Prostate gland (tissue), 2 donors: ENCODE data around the gene UBA7. TPM values are rescaled to one million over a fixed set of nuclear protein-coding genes. Genes with fewer than 3 reads are reported as not detected.
"Not testable (repeated sequence)": the region's sequence is repeated elsewhere in the genome, so short reads cannot be mapped to it uniquely, and the experiment has no call there.

Experiments
- DNase-seq: peaks from one replicate; pipeline ENCODE4 v3.0.0-alpha.2; 2019; ENCODE audit warnings: low spot score
- H3K27ac ChIP-seq, 2 donors: fragments of 200-600 bp; sonication (generic); 2 replicates each; pipeline ENCODE4 v1.5.1; 2017 to 2019
- H3K27me3 ChIP-seq: fragments of 200-600 bp; sonication (generic); replicated peaks from 2 replicates; pipeline ENCODE4 v1.5.1; 2019; ENCODE audit not compliant: insufficient read depth
- H3K36me3 ChIP-seq, 2 donors: fragments of 200-600 bp; sonication (generic); 1 replicate in 1 of 2; 2 replicates in 1 of 2; pipeline versions ENCODE4 v1.5.1 to v1.8.1; 2017 to 2019
- H3K4me1 ChIP-seq: fragments of 200-600 bp; sonication (generic); replicated peaks from 2 replicates; pipeline ENCODE4 v1.5.1; 2019
- H3K4me3 ChIP-seq, 2 donors: fragments of 200-600 bp; sonication (generic); 2 replicates each; pipeline ENCODE4 v1.5.1; 2017 to 2019
- H3K9me3 ChIP-seq: fragments of 200-600 bp; sonication (generic); 2 replicates; pipeline ENCODE4 v1.5.1; 2017
- CTCF ChIP-seq, 4 experiments: fragments of 200-600 bp in 2 of 4; fragments of 450-650 bp in 2 of 4; sonication (generic) in 2 of 4; IDR thresholded peaks; 1 replicate in 3 of 4; 2 replicates in 1 of 4; pipeline ENCODE4 v1.5.1; 2016 to 2019; ENCODE audit warnings: antibody characterized with exemption in 4 of 4, mild to moderate bottlenecking in 2 of 4, moderate library complexity in 2 of 4
- POLR2A ChIP-seq: fragments of 450-650 bp; IDR thresholded peaks from one replicate; pipeline ENCODE4 v1.6.1; 2016; ENCODE audit warnings: antibody characterized with exemption, mild to moderate bottlenecking
- POLR2AphosphoS5 ChIP-seq: sonication (generic); formaldehyde crosslinking; IDR thresholded peaks from one replicate; pipeline ENCODE4 v1.6.1; 2017; ENCODE audit warnings: antibody characterized with exemption
- WGBS: methylation state at CpG from one replicate; pipeline ENCODE4 v1.1.5; 2018; 5-methylcytosine and 5-hydroxymethylcytosine counted together
- intact Hi-C: fragments of 100-400 bp; cut with DNase I; formaldehyde crosslinking; loops from one replicate; pipeline ENCODE4 v1.14.2; 2022
- total RNA-seq, 2 donors: library from RNA; depleted of rRNA; stranded (reverse); fragments of >200 nt; gene quantifications; one replicate each; pipeline ENCODE4 v1.1.0, GENCODE V29; 2016

Gene UBA7
- total RNA-seq, 2 donors from 2014 or later, result 50.5 to 96.9 TPM

GRCh38 chr3:49841126-49841696, 27.5 kb upstream of the UBA7 start:
- peak in 1 of 4 experiments; percentile 36 for TF ChIP-seq CTCF (IDR thresholded peaks at IDR 0.05)
- TF ChIP-seq POLR2AphosphoS5, result no peak
- no peak overlapping the region for H3K4me3 ChIP-seq
- no peak overlapping the region for H3K27ac ChIP-seq
- no peaks in the 10 kb centered on the region for H3K36me3 ChIP-seq
- H3K4me1 ChIP-seq, result no peaks in the 10 kb centered on the region
- DNase-seq, result no peak
- H3K27me3 ChIP-seq, result no peaks in the 10 kb centered on the region
- no peaks in the 10 kb centered on the region for H3K9me3 ChIP-seq
- intact Hi-C loops, result loop anchor here (5.0 kb wide), 1 partner anchor 139 kb away; no protein-coding TSS in a partner anchor

- no peak overlapping the region for H3K27ac ChIP-seq
- DNase-seq, result no peak
- no peak for TF ChIP-seq POLR2AphosphoS5
- no peak for TF ChIP-seq POLR2A
- TF ChIP-seq CTCF (IDR thresholded peaks at IDR 0.05), result no peak
- H3K36me3 ChIP-seq, result no peaks in the 10 kb centered on the region
- no peaks in the 10 kb centered on the region for H3K9me3 ChIP-seq
- no peaks in the 10 kb centered on the region for H3K4me1 ChIP-seq
- H3K4me3 ChIP-seq, result no peak overlapping the region
- intact Hi-C loops, result loop anchor here (5.0 kb wide), 1 partner anchor 138 kb away; no protein-coding TSS in a partner anchor
- no peaks in the 10 kb centered on the region for H3K27me3 ChIP-seq
- WGBS, result 70% methylated on average over 2 of the region's 2 CpGs
Measured at GRCh38 chr3:49840388-49840787, 26.6 kb upstream of the UBA7 start.

DNA sequence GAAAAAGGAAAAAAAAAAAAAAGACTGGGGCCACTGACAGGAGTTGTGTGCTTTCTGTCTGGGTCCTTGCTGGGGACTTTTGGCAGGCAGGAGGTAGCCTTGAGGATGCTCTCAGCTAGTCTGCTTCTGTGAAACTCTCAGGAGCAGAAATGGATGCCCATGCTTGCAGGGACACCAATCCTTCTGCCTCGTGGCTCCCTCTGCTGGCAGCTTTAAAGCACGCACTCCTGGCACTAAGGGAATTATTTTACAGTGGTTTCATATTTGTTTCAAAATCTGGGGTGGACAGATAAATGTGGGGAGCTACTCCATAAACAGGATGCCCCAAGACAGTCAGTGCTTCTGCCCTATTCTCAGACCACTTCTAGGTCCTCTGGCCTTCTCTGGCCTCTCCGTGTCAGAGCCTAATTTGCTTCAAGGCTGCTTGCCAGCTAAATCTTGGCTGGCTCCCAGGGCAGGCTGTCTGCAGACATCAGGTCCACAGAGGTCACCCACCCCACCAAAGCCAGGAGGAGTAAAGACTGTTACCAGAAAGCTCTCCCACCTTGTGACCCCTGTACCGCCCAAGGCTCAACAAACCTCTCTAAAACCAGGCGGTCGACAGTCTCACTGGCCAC, 25.5 kb upstream of the UBA7 start:
- no peaks in the 10 kb centered on the region for H3K4me1 ChIP-seq
- no peak overlapping the region for H3K4me3 ChIP-seq
- peak; percentile 72 for DNase-seq
- H3K36me3 ChIP-seq, result no peaks in the 10 kb centered on the region
- whole genome bisulfite sequencing, result 38% methylated on average over 6 of the region's 6 CpGs
- H3K27ac ChIP-seq, result no peak overlapping the region
- no peaks in the 10 kb centered on the region for H3K27me3 ChIP-seq
- H3K9me3 ChIP-seq, result no peaks in the 10 kb centered on the region
- TF ChIP-seq POLR2AphosphoS5 (peak; percentile 78), CTCF (IDR thresholded peaks at IDR 0.05) (peak; percentile 71 to 95 (median 87)), POLR2A (no peak)
- intact Hi-C loops, result loop anchor here (1.0 kb wide), 1 partner anchor 37 kb away; no protein-coding TSS in a partner anchor

DNA sequence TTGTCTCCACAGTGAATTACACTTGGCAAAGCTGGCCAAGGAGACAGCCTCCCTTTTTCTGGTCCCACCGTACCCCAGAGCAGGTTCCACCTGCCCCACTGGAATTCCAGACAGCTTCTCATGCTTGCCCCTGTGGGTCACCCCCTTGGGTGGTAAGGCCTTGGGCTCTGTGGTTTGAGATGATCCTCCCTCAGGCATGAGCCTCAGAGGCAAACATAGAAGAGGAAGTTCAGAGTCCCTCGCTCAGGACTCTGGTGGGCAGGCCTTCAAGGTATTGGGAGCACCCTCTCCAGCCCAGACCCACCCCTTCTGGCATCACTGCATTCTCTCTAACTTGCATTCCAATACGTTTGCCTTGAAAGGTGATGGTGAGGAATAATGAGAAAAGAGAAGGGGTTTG, 17.6 kb upstream of the UBA7 start:
- intact Hi-C loops, result no loop called here
- no peak for DNase-seq
- no peaks in the 10 kb centered on the region for H3K9me3 ChIP-seq
- no peak overlapping the region for H3K4me3 ChIP-seq
- no peaks in the 10 kb centered on the region for H3K27me3 ChIP-seq
- no peaks in the 10 kb centered on the region for H3K36me3 ChIP-seq
- H3K4me1 ChIP-seq, result no peaks in the 10 kb centered on the region
- TF ChIP-seq POLR2A (no peak), CTCF (IDR thresholded peaks at IDR 0.05) (no peak), POLR2AphosphoS5 (no peak)
- no peak overlapping the region for H3K27ac ChIP-seq
- WGBS, result 61% methylated on average over 3 of the region's 3 CpGs

DNA sequence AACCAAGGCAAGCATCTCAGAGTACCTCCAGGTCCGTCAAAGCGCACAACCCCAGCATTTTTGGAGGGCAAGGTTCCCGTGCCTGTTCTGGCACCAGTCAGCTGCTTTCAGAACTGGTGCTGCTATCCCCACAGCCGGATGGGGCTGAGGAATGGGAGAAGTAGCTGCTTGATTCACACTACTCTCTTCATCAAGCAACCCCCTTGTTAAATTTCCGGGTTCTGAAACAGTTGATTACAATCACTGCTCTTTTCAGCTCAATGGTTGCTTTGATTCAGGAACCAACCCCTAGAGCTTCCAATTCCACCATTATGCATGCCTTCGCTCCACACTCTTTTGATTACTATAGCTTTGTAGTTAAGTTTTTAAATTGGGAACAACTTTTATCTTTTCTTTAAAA, 12.3 kb upstream of the UBA7 start:
- Histone ChIP-seq H3K27ac (no peak overlapping the region), H3K27me3 (no peaks in the 10 kb centered on the region), H3K9me3 (no peaks in the 10 kb centered on the region), H3K4me3 (no peak overlapping the region), H3K4me1 (no peaks in the 10 kb centered on the region), H3K36me3 (no peaks in the 10 kb centered on the region)
- DNase-seq, result no peak
- WGBS, result 66% methylated on average over 6 of the region's 6 CpGs
- intact Hi-C loops, result no loop called here
- TF ChIP-seq CTCF (IDR thresholded peaks at IDR 0.05), result no peak
- no peak for TF ChIP-seq POLR2AphosphoS5
- TF ChIP-seq POLR2A, result no peak

- 95% methylated on average over 3 of the region's 3 CpGs for WGBS
- H3K36me3 ChIP-seq, H3K27ac ChIP-seq, intact Hi-C loops, DNase-seq, H3K9me3 ChIP-seq, H3K27me3 ChIP-seq, H3K4me1 ChIP-seq, H3K4me3 ChIP-seq: not testable (repeated sequence)
Measured at GRCh38 chr3:49823131-49823530, 9.4 kb upstream of the UBA7 start.
